LHCN-M2 (cell line): ENCODE data around the gene RAD51B. TPM values are rescaled to one million over a fixed set of nuclear protein-coding genes. Genes with fewer than 3 reads are reported as not detected.

Experiments used
- DNase-seq: peaks from one replicate; pipeline ENCODE4 v3.0.0-alpha.2; 2012; ENCODE audit warnings: low read depth
- total RNA-seq: library from RNA; depleted of rRNA; stranded (reverse); fragments of >200 nt; gene quantifications from 2 replicates; pipeline ENCODE4 v1.2.3, GENCODE V29; 2014

The RAD51B gene
- total RNA-seq, 1 experiment from 2014 or later, result 14.5 TPM

- DNase-seq, result peak; percentile 44
Observed at GRCh38 chr14:68231898-68232297, 412.3 kb downstream of the RAD51B start.

GRCh38 chr14:68232300-68233055 is 412.9 kb downstream of the RAD51B start:
- peak; percentile 96 for DNase-seq

GRCh38 chr14:68233101-68233784 is 413.7 kb downstream of the RAD51B start:
- DNase-seq, result no peak

- no peak for DNase-seq
Observed at GRCh38 chr14:68234101-68234905, 414.7 kb downstream of the RAD51B start.

- DNase-seq, result no peak
Observed at GRCh38 chr14:68235011-68235410, 415.4 kb downstream of the RAD51B start.

- DNase-seq, result no peak
Observed at GRCh38 chr14:68236582-68237458, 417.2 kb downstream of the RAD51B start.

GRCh38 chr14:68238551-68238950 is 419.0 kb downstream of the RAD51B start:
- DNase-seq, result no peak

- no peak for DNase-seq
Observed at GRCh38 chr14:68238976-68239375, 419.4 kb downstream of the RAD51B start.

- no peak for DNase-seq
Observed at GRCh38 chr14:68239988-68240771, 420.6 kb downstream of the RAD51B start.

GRCh38 chr14:68241862-68242487 is 422.4 kb downstream of the RAD51B start:
- no peak for DNase-seq

GRCh38 chr14:68243450-68244010 is 424.0 kb downstream of the RAD51B start:
- DNase-seq, result no peak

- no peak for DNase-seq
Observed at GRCh38 chr14:68244262-68244980, 424.8 kb downstream of the RAD51B start.

- DNase-seq, result peak; percentile 81
Observed at GRCh38 chr14:68245146-68246073, 425.8 kb downstream of the RAD51B start.

- no peak for DNase-seq
Observed at GRCh38 chr14:68246074-68246785, 426.7 kb downstream of the RAD51B start.

- no peak for DNase-seq
Observed at GRCh38 chr14:68246786-68247105, 427.2 kb downstream of the RAD51B start.

- DNase-seq, result no peak
Observed at GRCh38 chr14:68247274-68247673, 427.7 kb downstream of the RAD51B start.

- no peak for DNase-seq
Observed at GRCh38 chr14:68247676-68248268, 428.2 kb downstream of the RAD51B start.
